NCI-H345 treated with DMSO at 0.1 percent for 48 hours (cell line): ENCODE data around the gene PPP1R12B.
"Not testable (repeated sequence)": the region's sequence is repeated elsewhere in the genome, so short reads cannot be mapped to it uniquely, and the experiment has no call there.

ENCODE experiments used
- DNase-seq: peaks from one replicate; lab custom pipeline; 2025; ENCODE audit not compliant: unreplicated experiment; lab: John Stamatoyannopoulos, UW

PPP1R12B gene

DNA sequence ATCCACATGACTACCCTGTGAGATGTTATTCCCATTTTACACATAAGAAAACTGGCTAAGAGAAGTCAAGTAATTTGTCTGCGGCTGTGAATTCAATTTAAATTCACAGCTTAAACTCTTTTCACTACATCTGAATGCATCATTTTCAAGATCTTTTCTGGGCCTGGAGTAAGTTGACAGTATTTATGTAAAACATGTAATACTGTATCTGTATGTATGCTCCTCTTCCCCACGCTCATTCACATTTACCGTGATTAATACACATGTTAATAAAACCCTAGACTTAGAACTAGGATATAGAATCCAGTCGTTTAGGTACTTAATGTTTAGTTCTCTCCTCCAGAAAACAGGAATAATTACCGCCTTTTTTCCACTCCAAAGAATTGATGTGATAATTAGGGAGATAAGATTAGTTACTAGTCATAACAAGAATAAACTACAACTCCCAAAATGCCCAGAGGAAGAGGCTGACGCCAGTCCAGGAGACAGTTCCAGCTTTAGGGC, 442 bp upstream of the PPP1R12B start:
- no peak for DNase-seq

DNA sequence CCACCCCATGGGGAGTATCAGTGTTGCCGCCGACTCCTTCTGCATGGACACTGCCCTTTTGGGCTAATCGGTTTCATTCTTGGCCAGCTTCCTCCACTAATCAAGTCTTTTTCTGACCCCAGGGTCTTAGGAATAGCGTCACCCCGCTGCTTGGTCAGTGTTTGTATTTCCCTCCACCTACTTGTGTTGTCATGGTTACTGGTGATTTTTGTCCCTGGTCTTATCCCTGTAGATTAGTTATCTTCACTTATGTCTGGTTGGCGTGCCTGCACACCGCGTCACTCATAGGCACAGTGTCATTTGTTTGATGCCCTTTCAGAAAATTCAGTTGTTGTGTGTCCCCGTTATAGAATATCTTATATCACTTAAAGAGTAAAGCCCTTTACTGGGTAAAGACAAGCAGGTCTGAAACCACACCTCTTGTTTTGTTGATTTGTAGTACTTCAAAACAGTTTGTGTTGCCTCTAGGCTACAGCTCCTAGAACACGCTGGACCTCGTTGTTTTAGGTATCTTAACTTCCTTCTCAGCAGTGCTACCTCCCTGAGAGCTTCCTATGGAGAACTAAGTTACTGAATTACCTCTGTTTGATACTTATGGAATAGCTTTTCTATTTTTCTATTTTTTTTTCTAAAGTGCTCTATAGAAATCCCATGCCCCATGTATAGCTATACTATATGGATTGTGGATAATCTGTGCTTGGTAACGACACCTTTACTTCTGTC, 868 bp downstream of the PPP1R12B start:
- DNase-seq: no peak

DNA sequence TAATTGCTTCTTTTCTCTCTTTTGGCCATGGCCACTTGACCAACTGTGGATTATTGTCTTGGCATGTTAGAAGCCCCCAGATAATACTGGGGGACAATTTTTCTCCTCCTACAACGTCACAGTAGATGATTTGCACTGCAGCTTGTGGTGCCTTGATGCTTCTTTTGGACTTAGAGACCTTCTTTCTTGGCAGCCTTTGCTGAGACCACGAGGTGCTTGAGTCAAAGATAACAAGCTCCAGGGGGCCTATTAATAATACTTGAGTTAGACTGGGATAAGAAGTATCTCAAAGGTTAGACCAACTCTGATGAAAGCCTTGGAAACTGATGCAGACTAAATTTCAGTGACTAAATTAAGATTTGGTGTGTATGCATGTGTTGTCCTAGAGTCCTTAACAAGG, 3.2 kb downstream of the PPP1R12B start:
- no peak for DNase-seq

DNA sequence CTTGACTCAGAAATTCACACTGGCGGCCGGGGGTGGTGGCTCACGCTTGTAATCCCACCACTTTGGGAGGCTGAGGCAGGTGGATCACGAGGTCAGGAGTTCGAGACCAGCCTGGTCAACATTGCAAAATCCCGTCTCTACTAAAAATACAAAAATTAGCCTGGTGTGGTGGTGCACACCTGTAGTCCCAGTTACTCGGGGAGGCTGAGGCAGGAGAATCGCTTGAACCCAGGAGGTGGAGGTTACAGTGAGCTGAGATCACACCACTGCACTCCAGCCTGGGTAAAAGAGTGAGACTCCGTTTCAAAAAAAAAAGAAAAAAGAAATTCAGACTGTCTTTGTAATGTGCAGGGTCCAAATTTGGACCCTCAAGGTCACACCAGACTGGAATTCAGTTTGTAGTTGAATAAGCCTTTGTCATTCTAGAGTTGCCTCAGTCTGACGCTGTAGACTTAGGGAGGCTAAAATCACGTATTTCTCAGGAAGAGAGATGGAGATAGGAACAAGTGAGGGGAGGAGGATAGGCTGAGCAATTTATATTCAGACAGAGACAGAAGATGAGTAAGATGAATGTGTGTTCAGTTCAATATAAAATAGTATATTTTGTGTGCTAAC, 4.2 kb downstream of the PPP1R12B start:
- DNase-seq: not testable (repeated sequence)

DNA sequence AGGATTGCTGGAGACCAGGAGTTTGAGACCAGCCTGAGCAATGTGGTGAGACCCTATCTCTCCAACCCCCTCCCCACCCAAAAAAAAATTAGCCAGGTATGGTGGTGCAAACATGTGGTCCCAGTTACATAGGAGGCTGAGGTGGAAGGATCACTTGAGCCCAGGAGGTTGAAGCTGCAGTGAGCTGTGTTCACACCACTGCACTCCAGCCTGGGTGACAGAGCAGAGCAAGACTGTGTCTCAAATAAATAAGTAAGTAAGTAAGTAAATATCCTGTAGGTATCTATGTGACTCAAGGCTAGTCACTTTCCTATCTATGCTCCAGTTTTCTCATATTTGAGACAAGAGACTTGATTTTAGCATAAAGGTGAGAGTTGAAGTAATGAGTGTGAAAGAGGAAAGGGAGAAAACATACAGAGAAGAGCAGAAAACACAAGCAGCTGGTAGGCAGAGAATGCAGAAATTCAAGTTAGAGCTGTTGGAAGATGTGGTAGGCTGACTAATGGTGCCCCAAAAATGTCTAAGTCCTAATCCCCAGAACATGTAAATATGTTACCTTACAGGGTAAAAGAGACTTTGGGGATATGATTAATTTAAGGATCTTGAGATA, 7.5 kb downstream of the PPP1R12B start:
- DNase-seq: no peak

DNA sequence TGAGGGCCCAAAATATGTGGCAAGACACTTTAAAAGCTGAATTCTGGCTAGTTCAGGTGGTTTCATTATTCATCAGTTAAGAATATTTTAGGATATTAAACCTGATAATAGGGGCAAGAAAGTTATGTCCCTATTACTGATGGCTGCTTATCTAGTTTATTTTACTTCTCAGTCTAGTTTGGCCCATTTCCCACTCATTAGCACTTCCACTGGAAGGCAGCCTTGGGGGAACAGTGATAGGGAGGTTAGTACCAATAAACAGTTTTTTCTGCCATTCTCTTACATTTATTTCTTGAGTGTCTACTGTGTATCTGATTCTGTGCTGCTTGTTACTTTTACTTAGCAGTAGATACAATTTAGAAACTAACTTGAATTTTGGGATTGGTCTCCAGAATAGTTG, 9.0 kb downstream of the PPP1R12B start:
- DNase-seq: no peak

DNA sequence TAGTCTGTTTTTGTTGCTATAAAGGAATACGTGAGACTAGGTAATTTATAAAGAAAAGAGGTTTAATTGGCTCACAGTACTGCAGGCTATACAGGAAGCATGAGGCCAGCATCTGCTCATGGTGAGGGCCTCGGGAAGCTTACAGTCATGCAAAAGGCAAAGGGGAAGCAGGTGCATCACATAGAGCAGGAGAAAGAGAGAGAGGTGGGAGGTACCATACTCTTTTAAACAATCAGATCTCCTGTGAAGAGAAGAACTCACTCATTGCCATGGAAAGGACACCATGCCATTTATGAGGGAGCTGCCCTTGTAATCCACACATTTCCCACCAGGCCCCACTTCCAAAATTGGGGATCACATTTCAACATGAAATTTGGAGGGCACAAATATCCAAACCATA, 12.7 kb downstream of the PPP1R12B start:
- DNase-seq: no peak

DNA sequence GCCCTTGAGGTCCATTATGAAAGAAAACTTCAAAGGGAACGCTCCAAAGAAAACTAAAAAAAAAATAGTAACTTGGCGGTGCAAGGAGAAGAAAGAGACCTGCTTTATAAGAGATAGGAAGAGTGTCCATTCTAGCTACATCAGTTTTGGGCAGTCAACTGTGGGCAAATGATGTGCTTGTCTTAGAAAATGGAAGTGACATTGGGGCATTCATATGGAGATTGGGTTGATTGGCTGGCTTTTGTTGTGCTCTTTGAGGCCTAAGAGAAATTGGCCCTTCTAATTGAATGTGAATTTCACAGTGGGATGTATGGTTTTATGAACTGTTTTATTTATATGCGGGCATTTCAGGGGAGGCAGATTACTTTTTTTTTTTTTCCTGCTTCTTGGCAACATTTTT, 13.2 kb downstream of the PPP1R12B start:
- DNase-seq: no peak

DNA sequence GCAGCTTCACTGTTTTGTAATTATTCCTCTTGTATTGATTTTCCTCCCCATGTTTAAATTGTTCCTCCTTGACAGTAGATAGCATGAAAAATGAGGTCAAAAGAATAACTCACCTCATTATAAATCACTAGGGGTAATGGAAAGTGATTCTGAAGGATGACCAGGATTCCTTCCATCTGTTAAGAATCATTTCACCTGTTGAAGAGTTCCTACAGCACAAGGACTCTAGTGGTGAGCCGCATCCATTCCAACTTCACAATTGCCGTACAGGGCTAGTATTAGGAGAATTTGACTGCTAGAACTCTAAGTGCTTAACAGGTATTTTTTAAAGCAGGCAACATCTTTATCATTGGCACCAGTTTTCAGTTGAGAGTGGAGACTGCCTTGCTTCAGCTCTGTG, 13.7 kb downstream of the PPP1R12B start:
- DNase-seq: no peak

DNA sequence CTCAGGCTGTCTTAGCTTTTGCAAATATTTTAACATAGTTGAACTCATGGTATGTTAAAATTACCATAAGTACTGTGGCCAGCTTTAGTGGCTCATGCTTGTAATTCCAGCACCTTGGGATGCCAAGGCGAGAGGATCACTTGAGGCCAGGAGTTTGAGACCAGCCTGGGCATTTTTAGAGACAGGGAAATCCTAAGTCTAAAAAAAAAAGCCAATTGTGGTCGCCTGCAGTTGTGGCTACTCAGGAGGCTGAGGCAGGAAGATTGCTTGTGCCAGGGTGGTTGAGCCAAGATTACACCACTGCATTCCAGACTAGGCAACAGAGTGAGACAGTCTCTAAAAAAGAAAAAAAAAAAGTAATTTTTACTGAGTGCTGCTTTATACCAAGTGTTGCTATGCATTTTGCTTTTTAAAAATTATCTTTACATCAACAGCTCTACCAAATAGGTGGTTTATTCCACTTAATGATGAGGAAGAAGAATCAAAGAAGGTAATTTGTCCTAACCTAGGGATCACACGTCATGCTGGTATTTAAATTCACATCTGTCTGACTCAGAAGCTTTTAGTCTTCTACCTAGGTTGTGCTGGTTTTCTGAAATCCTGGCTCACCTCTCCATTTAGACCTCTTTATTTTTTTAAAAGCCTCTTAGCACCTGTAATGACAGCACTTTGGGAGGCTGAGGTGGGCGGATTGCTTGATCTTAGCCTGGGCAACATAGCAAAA, 16.8 kb downstream of the PPP1R12B start:
- no peak for DNase-seq

DNA sequence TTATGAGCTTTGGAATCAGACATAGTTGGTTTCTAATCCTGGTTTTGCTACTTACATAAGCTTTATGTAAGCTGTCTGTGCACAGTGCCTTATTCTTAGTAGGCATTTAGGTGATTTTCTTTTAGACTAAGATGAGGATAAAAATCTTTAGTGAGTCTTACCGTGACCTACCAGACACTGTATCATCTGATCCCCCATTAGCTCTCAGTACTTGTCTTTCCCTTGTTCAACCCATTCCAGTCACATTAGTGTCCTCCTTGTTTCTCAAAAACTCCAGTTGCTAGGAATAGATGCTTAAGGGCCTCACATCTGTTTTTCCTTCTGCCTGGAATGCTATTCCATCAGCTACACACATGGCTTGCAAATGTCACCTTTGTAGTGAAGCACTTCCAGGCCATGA, 18.8 kb downstream of the PPP1R12B start:
- DNase-seq: no peak

DNA sequence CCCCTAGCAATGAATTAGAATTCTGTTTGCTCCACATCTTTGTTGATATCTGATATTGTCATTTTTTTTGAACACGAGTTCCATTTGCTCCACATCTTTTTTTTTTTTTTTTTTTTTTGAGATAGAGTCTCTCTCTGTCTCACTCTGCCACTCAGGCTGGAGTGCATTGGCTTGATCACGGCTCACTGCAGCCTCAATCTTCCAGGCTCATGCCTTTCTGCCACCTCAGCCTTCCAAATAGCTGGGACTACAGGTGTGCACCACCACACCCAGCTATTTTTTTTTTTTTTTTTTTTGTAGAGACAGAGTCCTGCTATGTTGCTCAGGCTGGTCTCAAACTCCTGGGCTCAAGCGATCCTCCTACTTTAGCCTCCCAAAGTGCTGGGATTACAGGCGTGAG, 22.4 kb downstream of the PPP1R12B start:
- not testable (repeated sequence) for DNase-seq

DNA sequence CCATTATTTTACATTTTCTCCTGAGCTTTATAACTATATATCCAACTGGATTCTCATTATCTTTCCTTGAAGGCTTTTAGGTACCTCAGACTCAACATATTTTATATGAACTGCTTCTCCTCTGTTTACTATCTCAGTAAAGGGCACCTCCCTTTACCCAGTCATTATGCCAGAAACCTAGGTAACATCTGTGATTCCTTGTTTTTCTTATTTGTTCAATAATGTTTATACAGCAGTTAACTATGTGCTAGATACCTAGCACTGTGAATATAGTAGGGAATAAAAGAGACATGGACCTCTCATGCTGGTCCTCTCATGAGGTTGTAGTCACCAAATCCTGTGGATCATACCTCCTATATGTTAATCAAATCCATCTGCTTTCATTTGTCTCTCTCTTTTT, 25.6 kb downstream of the PPP1R12B start:
- no peak for DNase-seq

DNA sequence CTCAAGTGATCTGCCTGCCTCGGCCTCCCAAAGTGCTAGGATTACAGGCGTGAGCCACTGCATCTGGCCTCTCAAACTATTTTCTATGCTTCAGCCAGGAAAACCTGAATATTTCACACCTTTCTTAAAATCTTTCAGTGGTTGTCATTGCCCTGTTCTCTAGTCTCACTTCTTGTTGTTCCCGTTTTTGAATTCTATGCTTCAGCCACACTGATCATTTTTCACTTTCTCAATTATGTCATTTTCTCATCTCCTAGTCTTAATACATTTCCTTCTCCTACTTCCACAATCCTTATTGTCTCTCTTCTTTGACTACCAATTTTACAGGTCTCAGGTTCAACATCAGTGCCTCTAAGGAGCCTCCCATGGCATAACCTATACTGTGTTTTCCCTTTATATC, 26.7 kb downstream of the PPP1R12B start:
- not testable (repeated sequence) for DNase-seq

DNA sequence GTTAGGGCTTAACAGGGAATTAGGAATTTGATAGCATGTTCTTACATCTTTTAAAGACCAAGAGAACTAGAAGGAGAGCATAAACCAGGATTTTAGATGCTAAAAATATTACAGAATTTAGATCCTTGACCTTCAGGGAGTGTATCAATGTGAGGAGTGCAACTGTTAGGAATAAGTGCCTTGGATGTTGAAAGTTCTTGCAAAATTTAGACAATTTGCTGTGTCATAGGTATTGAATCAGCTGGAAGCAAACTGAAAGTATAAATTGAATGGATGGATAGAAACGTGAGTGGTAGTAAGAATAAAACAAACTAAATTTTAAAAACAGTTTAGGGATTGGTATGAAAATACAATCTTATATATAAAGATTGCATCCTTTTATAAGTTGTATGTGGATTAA, 27.7 kb downstream of the PPP1R12B start:
- DNase-seq: no peak

DNA sequence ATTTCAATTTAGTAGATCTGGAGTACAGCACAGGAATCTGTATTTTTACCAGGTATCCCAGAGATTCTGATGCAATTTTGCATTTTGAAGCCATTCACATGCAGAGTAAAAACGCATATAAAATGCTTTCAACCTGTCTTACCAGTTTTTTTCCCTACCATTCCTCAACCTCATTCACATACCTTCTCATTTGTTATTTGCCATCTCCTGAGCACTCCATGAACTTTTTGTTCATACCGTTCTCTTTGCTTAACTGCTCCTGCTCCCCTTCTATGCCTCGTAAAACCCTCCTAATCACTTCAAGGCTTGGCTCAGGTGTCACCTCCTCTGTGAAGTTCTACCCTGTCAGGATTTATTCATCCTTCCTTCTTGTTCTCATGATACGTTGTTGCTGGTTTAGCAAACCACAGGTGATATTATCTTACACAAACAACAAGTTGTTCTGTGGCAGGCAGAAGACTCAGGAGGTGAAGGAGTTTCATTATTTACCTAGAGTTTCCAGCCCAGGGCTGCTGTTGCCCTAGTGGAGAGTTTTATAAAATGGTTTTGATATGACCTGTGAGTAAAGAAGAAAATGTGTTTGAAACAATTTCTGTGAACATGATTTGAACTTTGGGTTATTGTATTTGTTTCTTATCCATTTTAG, 31.5 kb downstream of the PPP1R12B start:
- DNase-seq: not testable (repeated sequence)

DNA sequence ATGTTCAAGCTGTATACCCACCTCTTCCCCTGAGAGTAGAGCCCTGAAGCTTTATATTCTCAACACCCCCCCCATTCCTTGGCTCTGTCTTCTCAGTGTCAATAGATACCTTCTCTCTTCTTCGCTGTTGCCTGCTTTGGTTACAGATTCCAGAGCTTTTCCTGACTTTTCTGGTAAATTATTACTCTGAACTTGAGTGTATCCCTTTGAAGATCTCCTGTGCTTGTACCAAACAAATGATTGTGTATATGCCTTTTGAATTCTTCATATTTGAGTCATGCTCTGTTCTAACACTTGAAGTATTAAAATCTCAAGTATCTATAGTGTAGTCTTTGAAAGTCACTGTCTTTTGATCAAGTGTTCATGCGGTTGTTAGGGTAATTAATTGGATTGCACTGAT, 32.0 kb downstream of the PPP1R12B start:
- DNase-seq: not testable (repeated sequence)

DNA sequence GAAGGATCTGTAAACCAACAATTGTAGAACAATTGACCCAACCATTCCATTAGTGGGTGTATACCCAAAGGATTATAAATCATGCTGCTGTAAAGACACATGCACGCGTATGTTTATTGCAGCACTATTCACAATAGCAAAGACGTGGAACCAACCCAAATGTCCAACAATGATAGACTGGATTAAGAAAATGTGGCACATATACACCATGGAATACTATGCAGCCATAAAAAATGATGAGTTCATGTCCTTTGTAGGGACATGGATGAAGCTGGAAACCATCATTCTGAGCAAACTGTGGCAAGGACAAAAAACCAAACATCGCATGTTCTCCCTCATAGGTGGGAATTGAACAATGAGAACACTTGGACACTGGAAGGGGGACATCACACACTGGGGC, 33.4 kb downstream of the PPP1R12B start:
- DNase-seq: not testable (repeated sequence)

DNA sequence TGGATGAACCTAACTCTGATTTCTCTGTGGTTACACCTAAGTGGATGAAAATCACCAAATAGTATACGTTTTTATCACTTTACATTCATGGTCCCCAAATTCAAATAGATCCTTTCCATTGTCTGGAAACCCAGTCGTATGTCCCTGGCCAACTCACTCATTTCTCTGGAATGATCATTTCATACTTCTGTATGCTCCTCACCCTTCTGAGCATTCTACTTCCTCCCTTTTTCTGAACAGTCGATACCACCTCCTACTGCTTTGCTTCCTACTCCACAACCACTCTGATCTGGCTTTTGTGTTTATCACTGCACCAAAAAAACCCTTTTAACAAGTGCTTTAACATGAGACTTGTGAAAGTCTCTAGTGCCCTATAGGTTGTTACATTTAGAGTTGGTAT, 47.3 kb downstream of the PPP1R12B start:
- not testable (repeated sequence) for DNase-seq

DNA sequence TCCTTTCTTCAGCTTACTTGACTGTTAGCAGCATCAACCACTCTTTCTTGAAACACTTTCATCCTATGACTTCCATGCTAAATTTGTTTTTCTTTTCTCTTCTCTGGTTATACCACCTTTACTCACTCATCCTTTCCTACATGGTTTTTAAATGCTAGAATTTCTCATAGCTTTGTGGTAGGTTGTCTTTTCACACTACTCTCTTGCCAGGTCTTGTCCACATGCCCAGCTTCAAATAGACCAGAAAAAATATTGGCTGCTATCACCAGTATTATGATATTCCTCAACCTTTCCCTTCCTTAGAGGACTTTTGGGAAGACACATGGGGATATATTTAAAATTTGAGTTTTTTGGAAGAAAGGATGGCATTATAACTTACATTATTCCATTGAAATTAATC, 48.8 kb downstream of the PPP1R12B start:
- no peak for DNase-seq

DNA sequence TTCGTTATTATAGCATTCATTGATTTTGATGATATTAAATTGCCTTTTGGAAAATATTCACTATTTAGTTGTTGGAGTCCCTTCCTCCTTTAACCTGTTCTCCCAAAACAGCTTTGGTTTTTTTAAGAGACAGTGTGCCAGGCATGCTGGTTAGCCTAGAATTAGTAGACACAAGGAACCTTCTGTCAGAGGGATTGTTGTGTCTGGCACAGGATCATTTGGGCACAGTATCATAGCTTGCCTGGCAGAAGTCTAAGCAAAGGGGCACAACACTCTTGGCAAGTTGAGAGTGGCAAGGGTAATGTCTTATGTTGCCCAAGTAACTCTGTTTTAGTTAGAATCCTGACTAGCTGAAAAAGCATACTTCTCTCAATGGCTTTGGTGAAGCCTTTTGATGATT, 49.9 kb downstream of the PPP1R12B start:
- DNase-seq: not testable (repeated sequence)
